HepG2 (cell line): Measurements from ENCODE around the gene EPS8. TPM values are rescaled to one million over a fixed set of nuclear protein-coding genes. Genes with fewer than 3 reads are reported as not detected.

ENCODE experiments used
- NFE2 ChIP-seq: sonication (generic); formaldehyde crosslinking; IDR thresholded peaks from 2 replicates; pipeline ENCODE4 v1.4.0; 2020; ENCODE audit warnings: missing genetic modification reagents
- ZFAT ChIP-seq: sonication (generic); formaldehyde crosslinking; conservative IDR thresholded peaks from 2 replicates; pipeline ENCODE4 v1.8.1; 2023; ENCODE audit warnings: missing genetic modification reagents, inconsistent platforms
- ZNF432 ChIP-seq: sonication (generic); formaldehyde crosslinking; IDR thresholded peaks from 2 replicates; pipeline ENCODE4 v1.5.0; 2020; ENCODE audit warnings: missing genetic modification reagents, mild to moderate bottlenecking, borderline replicate concordance
- ZNF441 ChIP-seq: sonication (generic); formaldehyde crosslinking; IDR thresholded peaks from 2 replicates; pipeline ENCODE4 v1.7.0; 2021; ENCODE audit warnings: missing genetic modification reagents, borderline replicate concordance
- ZNF556 ChIP-seq: sonication (generic); formaldehyde crosslinking; IDR thresholded peaks from 2 replicates; pipeline ENCODE4 v1.4.0; 2020; ENCODE audit warnings: mild to moderate bottlenecking, missing genetic modification reagents, borderline replicate concordance
- ZNF609 ChIP-seq: sonication (generic); formaldehyde crosslinking; IDR thresholded peaks from 2 replicates; pipeline ENCODE4 v1.4.0; 2020; ENCODE audit warnings: mild to moderate bottlenecking, missing genetic modification reagents, borderline replicate concordance
- ZNF772 ChIP-seq: sonication (generic); formaldehyde crosslinking; IDR thresholded peaks from 2 replicates; pipeline ENCODE4 v1.5.0; 2020; ENCODE audit warnings: mild to moderate bottlenecking, missing genetic modification reagents
- polyA plus RNA-seq, 8 experiments: library from polyadenylated mRNA; depleted of rRNA in 3 of 8; stranded (reverse) in 7 of 8; unstranded in 1 of 8; fragments of >200 nt; fragmentation: Illumina TruSeq in 4 of 8; extraction: Trizol in 4 of 8; gene quantifications; 2 replicates each; pipeline versions ENCODE4 v1.2.1 to v1.2.3, GENCODE V29; 2011 to 2016; ENCODE audit warnings: low read depth in 4 of 8, missing spikeins in 1 of 8, mixed read lengths in 1 of 8; ENCODE audit not compliant: insufficient read depth in 1 of 8
- total RNA-seq, 5 experiments: library from RNA; depleted of rRNA; stranded (reverse); fragments of >200 nt; fragmentation: Illumina TruSeq; extraction: Trizol; gene quantifications; 2 replicates each; pipeline ENCODE4 v1.2.3, GENCODE V29; 2016; ENCODE audit warnings: low read depth in 1 of 5
- TF ChIP-seq, protein P1 (sequence below): sonication (generic); formaldehyde crosslinking; IDR thresholded peaks from 2 replicates; pipeline ENCODE4 v1.9.0; 2021; ENCODE audit warnings: missing genetic modification reagents, borderline replicate concordance
- TF ChIP-seq, protein P2 (sequence below): IDR thresholded peaks from 2 replicates; pipeline ENCODE4 v1.6.1; 2016; ENCODE audit warnings: mild to moderate bottlenecking, missing biosample characterization, missing genetic modification reagents

Gene EPS8
- total and polyA plus RNA-seq, 2 of the 13 experiments (the other 11 are each of a cell fraction or from before 2014, with no cell fraction given), result 37.1 to 43.4 TPM

- TF ChIP-seq ZNF609 (CRISPR knock-in tag), result no peak
- TF ChIP-seq ZNF432, result no peak
- TF ChIP-seq, protein P1, sequence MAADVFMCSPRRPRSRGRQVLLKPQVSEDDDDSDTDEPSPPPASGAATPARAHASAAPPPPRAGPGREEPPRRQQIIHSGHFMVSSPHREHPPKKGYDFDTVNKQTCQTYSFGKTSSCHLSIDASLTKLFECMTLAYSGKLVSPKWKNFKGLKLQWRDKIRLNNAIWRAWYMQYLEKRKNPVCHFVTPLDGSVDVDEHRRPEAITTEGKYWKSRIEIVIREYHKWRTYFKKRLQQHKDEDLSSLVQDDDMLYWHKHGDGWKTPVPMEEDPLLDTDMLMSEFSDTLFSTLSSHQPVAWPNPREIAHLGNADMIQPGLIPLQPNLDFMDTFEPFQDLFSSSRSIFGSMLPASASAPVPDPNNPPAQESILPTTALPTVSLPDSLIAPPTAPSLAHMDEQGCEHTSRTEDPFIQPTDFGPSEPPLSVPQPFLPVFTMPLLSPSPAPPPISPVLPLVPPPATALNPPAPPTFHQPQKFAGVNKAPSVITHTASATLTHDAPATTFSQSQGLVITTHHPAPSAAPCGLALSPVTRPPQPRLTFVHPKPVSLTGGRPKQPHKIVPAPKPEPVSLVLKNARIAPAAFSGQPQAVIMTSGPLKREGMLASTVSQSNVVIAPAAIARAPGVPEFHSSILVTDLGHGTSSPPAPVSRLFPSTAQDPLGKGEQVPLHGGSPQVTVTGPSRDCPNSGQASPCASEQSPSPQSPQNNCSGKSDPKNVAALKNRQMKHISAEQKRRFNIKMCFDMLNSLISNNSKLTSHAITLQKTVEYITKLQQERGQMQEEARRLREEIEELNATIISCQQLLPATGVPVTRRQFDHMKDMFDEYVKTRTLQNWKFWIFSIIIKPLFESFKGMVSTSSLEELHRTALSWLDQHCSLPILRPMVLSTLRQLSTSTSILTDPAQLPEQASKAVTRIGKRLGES (CRISPR knock-in tag), result no peak
- TF ChIP-seq ZNF441 (CRISPR knock-in tag), result no peak
- TF ChIP-seq, protein P2, sequence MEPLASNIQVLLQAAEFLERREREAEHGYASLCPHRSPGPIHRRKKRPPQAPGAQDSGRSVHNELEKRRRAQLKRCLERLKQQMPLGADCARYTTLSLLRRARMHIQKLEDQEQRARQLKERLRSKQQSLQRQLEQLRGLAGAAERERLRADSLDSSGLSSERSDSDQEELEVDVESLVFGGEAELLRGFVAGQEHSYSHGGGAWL, result no peak
- no peak for TF ChIP-seq ZNF556 (CRISPR knock-in tag)
- no peak for TF ChIP-seq NFE2 (CRISPR knock-in tag)
- no peak for TF ChIP-seq ZFAT
- TF ChIP-seq ZNF772 (CRISPR knock-in tag), result no peak
Observed at GRCh38 chr12:15633201-15633600, 156.0 kb downstream of the EPS8 start (continued).
